Measurements from ENCODE around the gene MCM9.
"Not testable (repeated sequence)": the region's sequence is repeated elsewhere in the genome, so short reads cannot be mapped to it uniquely, and the experiment has no call there.

MCM9 gene

GRCh38 chr6:118789419-118789818 lies 145.5 kb downstream of the MCM9 start:
- DNase-seq: no peak

- DNase-seq: no peak
Observed at GRCh38 chr6:118788702-118789101, 146.3 kb downstream of the MCM9 start.

- no peak for DNase-seq
Observed at GRCh38 chr6:118787724-118788423, 147.1 kb downstream of the MCM9 start.

GRCh38 chr6:118786596-118787453 lies 148.1 kb downstream of the MCM9 start:
- no peak for DNase-seq

GRCh38 chr6:118785601-118786000 lies 149.4 kb downstream of the MCM9 start:
- DNase-seq: no peak

GRCh38 chr6:118784641-118785164 lies 150.3 kb downstream of the MCM9 start:
- no peak for DNase-seq

GRCh38 chr6:118783931-118784550 lies 150.9 kb downstream of the MCM9 start:
- no peak for DNase-seq

- DNase-seq: no peak
Observed at GRCh38 chr6:118782651-118783050, 152.3 kb downstream of the MCM9 start.

- no peak for DNase-seq
Observed at GRCh38 chr6:118781897-118782296, 153.1 kb downstream of the MCM9 start.

GRCh38 chr6:118780668-118781067 lies 154.3 kb downstream of the MCM9 start:
- no peak for DNase-seq

GRCh38 chr6:118776607-118777549 lies 158.1 kb downstream of the MCM9 start:
- DNase-seq: peak; percentile 45

- DNase-seq: no peak
Observed at GRCh38 chr6:118775381-118775780, 159.6 kb downstream of the MCM9 start.

- no peak for DNase-seq
Observed at GRCh38 chr6:118774581-118774980, 160.4 kb downstream of the MCM9 start.

- no peak for DNase-seq
Observed at GRCh38 chr6:118772886-118773285, 162.1 kb downstream of the MCM9 start.

GRCh38 chr6:118771253-118771652 lies 163.7 kb downstream of the MCM9 start:
- no peak for DNase-seq

GRCh38 chr6:118770835-118771234 lies 164.1 kb downstream of the MCM9 start:
- no peak for DNase-seq

GRCh38 chr6:118770112-118770788 lies 164.7 kb downstream of the MCM9 start:
- no peak for DNase-seq

GRCh38 chr6:118768904-118769325 lies 166.0 kb downstream of the MCM9 start:
- no peak for DNase-seq

- no peak for DNase-seq
Observed at GRCh38 chr6:118768441-118768840, 166.5 kb downstream of the MCM9 start.

GRCh38 chr6:118765316-118765715 lies 169.6 kb downstream of the MCM9 start:
- DNase-seq: not testable (repeated sequence)

GRCh38 chr6:118764766-118765165 lies 170.2 kb downstream of the MCM9 start:
- DNase-seq: no peak
